ENCODE results near the gene APOA5. TPM values are rescaled to one million over a fixed set of nuclear protein-coding genes. Genes with fewer than 3 reads are reported as not detected.

Gene APOA5
- total RNA-seq, 2 experiments from 2014 or later = not detected

- CTCF ChIA-PET (ENCODE audit: unreplicated experiment) = no interaction called here
Observed at GRCh38 chr11:116811194-116811593, 19.5 kb upstream of the APOA5 start.

GRCh38 chr11:116808262-116809175 is 16.8 kb upstream of the APOA5 start:
- no TSS peak for BruUV-seq (replicated peaks)
- intact Hi-C loops (cut with micrococcal nuclease; ENCODE audit: unreplicated experiment) = no loop called here
- Histone ChIP-seq H3K9me3 (ENCODE audit: low read length) (no peaks in the 10 kb centered on the region), H3K79me2 (ENCODE audit: insufficient read depth, low read depth, low read length) (no peaks in the 10 kb centered on the region), H3K4me3 (ENCODE audit: low read depth, low read length, poor library complexity, severe bottlenecking) (no peak overlapping the region), H3K9me2 (ENCODE audit: insufficient read depth, low read length) (no peaks in the 10 kb centered on the region), H3K27ac (ENCODE audit: low read depth, low read length, poor library complexity, severe bottlenecking) (no peak overlapping the region), H4K20me1 (ENCODE audit: insufficient read depth, low read length) (no peaks in the 10 kb centered on the region), H3K36me3 (ENCODE audit: insufficient read depth, low read length) (no peaks in the 10 kb centered on the region), H3K4me2 (ENCODE audit: low read length) (no peak overlapping the region), H2AFZ (ENCODE audit: low read length) (no peak overlapping the region), H3K4me1 (ENCODE audit: insufficient read depth, low read length, poor library complexity, severe bottlenecking) (no peaks in the 10 kb centered on the region)
- ChIA-PET CTCF (ENCODE audit: unreplicated experiment) (no interaction called here), POLR2A (no interaction called here)
- no peak for TF ChIP-seq CTCF (conservative IDR thresholded peaks at IDR 0.05; ENCODE audit: low read length)
- no peak for TF ChIP-seq EZH2phosphoT487 (IDR thresholded peaks at IDR 0.05; ENCODE audit: borderline replicate concordance, low read depth, low read length)
- no peak for DNase-seq (ENCODE audit: low spot score)

More at GRCh38 chr11:116811194-116811593, 19.5 kb upstream of the APOA5 start:
- no TSS peak for BruUV-seq (replicated peaks)
- Histone ChIP-seq H3K36me3 (ENCODE audit: insufficient read depth, low read length) (no peaks in the 10 kb centered on the region), H3K4me3 (ENCODE audit: low read depth, low read length, poor library complexity, severe bottlenecking) (no peak overlapping the region), H2AFZ (ENCODE audit: low read length) (no peak overlapping the region), H3K9me2 (ENCODE audit: insufficient read depth, low read length) (no peaks in the 10 kb centered on the region), H3K27ac (ENCODE audit: low read depth, low read length, poor library complexity, severe bottlenecking) (no peak overlapping the region), H3K4me1 (ENCODE audit: insufficient read depth, low read length, poor library complexity, severe bottlenecking) (no peaks in the 10 kb centered on the region), H4K20me1 (ENCODE audit: insufficient read depth, low read length) (no peaks in the 10 kb centered on the region), H3K9me3 (ENCODE audit: low read length) (no peaks in the 10 kb centered on the region), H3K79me2 (ENCODE audit: insufficient read depth, low read depth, low read length) (no peaks in the 10 kb centered on the region), H3K4me2 (ENCODE audit: low read length) (no peak overlapping the region)
- no peak for DNase-seq (ENCODE audit: low spot score)
- POLR2A ChIA-PET = no interaction called here
- no peak for TF ChIP-seq EZH2phosphoT487 (IDR thresholded peaks at IDR 0.05; ENCODE audit: borderline replicate concordance, low read depth, low read length)
- TF ChIP-seq CTCF (conservative IDR thresholded peaks at IDR 0.05; ENCODE audit: low read length) = no peak
- intact Hi-C loops (cut with micrococcal nuclease; ENCODE audit: unreplicated experiment) = no loop called here

GRCh38 chr11:116807601-116808261 is 16.1 kb upstream of the APOA5 start:
- DNase-seq (ENCODE audit: low spot score) = no peak
- Histone ChIP-seq H2AFZ (ENCODE audit: low read length) (no peak overlapping the region), H3K36me3 (ENCODE audit: insufficient read depth, low read length) (no peaks in the 10 kb centered on the region), H3K27ac (ENCODE audit: low read depth, low read length, poor library complexity, severe bottlenecking) (no peak overlapping the region), H3K79me2 (ENCODE audit: insufficient read depth, low read depth, low read length) (no peaks in the 10 kb centered on the region), H3K4me2 (ENCODE audit: low read length) (no peak overlapping the region), H3K4me3 (ENCODE audit: low read depth, low read length, poor library complexity, severe bottlenecking) (no peak overlapping the region), H3K4me1 (ENCODE audit: insufficient read depth, low read length, poor library complexity, severe bottlenecking) (no peaks in the 10 kb centered on the region), H4K20me1 (ENCODE audit: insufficient read depth, low read length) (no peaks in the 10 kb centered on the region), H3K9me3 (ENCODE audit: low read length) (no peaks in the 10 kb centered on the region), H3K9me2 (ENCODE audit: insufficient read depth, low read length) (no peaks in the 10 kb centered on the region)
- BruUV-seq (replicated peaks) = no TSS peak
- CTCF ChIA-PET (ENCODE audit: unreplicated experiment) = no interaction called here
- no peak for TF ChIP-seq EZH2phosphoT487 (IDR thresholded peaks at IDR 0.05; ENCODE audit: borderline replicate concordance, low read depth, low read length)
- no peak for TF ChIP-seq CTCF (conservative IDR thresholded peaks at IDR 0.05; ENCODE audit: low read length)
- intact Hi-C loops (cut with micrococcal nuclease; ENCODE audit: unreplicated experiment) = no loop called here
- POLR2A ChIA-PET = no interaction called here
